ENCODE measurements around the gene MBD1.
"Not testable (repeated sequence)": the region's sequence is repeated elsewhere in the genome, so short reads cannot be mapped to it uniquely, and the experiment has no call there.

DNA sequence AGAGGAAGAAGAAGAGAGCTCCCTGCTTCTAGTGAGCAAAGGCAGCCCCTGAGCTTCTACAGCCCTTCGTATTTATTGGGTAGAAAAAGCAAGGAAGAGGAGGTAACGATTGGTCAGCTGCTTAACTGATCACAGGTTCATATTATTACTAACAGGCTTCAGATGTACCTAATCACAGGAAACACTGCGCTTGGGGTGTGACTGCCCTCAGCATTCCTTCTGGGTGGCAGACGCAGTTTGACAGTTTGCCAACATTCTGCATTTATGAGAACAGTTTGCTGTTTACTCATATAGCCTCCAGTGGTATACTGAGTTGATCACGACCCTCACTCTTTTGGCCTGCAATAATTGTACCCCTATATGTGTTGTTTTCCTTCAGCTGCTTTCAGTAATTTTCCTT lies 27.5 kb upstream of the MBD1 start:
- TF ChIP-seq, protein P1, sequence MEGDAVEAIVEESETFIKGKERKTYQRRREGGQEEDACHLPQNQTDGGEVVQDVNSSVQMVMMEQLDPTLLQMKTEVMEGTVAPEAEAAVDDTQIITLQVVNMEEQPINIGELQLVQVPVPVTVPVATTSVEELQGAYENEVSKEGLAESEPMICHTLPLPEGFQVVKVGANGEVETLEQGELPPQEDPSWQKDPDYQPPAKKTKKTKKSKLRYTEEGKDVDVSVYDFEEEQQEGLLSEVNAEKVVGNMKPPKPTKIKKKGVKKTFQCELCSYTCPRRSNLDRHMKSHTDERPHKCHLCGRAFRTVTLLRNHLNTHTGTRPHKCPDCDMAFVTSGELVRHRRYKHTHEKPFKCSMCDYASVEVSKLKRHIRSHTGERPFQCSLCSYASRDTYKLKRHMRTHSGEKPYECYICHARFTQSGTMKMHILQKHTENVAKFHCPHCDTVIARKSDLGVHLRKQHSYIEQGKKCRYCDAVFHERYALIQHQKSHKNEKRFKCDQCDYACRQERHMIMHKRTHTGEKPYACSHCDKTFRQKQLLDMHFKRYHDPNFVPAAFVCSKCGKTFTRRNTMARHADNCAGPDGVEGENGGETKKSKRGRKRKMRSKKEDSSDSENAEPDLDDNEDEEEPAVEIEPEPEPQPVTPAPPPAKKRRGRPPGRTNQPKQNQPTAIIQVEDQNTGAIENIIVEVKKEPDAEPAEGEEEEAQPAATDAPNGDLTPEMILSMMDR (IDR thresholded peaks at IDR 0.05), result not testable (repeated sequence)
- TF ChIP-seq POLR2A, POLR2AphosphoS5, EP300 (IDR thresholded peaks at IDR 0.05): not testable (repeated sequence)
